GM19239 (cell line): Measurements from ENCODE around the gene C15orf39.

Experiments
- DNase-seq: peaks from one replicate; pipeline ENCODE4 v3.0.0; 2011; ENCODE audit warnings: low spot score; ENCODE audit not compliant: insufficient read length
- FAIRE-seq: peaks from 2 replicates; lab custom pipeline; 2011; peaks lifted over from hg19 to GRCh38; lab: Jason Lieb, UNC

C15orf39 gene

DNA sequence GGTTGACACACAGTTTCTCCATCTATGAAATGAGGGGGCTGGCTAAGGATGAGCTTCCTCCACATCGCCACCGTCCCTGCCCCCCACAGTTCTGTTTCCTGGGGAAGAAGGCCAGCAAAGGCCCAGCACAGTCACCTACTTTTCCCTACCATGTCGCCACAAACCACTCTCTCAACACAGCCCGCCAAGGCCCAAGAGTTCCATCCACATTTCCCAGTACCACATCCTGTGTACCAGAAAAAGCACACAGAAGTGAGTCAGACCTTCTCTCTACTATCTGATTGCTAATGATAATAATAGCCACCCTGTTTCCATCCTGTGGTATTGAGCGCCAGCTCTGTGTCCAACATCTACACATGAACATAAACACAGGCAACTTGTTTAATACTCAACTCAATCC is 30.3 kb upstream of the C15orf39 start:
- FAIRE-seq (peak; percentile 52), DNase-seq (no peak)

DNA sequence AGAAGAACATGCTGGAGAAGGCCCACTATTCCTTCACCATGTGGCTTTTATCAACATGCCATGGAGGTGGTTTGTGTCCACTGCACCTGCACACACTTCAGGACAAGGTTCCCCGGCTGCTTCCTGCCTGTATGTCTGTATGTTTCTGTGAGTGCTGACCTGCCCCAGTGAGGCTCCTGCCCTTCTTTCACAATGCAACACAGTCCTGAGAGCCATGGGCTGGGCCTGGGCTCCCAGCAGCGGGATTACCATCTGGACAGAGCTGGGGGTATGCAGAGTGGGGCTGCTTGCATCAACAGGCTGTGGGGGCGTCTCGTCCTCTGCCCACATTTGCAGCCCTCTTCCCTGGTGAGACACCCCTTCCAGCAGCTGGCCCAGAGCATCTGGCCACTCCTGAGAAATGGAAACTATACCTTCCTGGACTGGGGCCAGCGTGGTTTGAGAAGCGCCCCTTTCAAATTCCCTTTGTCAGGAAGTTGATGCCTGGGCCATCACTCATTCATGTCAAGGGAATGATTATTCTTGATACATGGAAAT is 29.3 kb upstream of the C15orf39 start:
- DNase-seq, result no peak
- no peak for FAIRE-seq

DNA sequence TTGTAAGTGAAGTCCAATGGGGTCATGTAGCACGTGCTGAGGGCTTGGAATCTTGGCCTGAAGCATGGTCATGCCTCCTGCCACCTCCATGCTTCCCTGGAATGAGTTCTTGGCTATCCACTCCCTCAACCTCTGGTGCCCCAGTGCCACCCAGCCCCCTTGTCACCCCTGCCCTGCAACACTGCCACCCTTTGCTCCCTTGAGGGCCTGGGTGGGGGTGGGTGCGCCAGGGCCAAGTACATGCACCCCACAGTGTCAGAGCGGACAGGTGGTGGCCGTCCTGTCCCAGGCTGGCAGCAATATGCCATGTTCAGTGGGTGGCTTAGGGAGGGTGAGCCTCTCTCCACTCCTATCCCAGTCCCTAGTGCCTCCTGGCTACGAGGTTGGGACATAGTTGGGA is 27.6 kb upstream of the C15orf39 start:
- no peak for DNase-seq
- FAIRE-seq, result no peak

DNA sequence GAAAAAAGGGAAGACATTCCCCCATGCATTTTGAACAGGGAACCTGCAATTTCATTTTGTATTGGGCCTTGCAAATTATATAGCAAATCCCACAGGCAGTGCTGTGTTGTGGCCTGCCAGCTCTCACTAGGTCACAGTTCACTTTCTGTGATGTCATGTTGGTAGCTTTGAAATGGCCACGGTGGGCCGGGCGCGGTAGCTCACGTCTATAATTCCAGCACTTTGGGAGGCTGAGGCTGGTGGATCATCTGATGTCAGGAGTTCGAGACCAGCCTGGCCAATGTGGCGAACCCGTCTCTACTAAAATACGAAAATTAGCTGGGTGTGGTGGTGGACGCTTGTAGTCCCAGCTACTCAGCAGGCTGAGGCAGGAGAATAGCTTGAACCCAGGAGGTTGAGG is 27.0 kb upstream of the C15orf39 start:
- FAIRE-seq (no peak), DNase-seq (no peak)

DNA sequence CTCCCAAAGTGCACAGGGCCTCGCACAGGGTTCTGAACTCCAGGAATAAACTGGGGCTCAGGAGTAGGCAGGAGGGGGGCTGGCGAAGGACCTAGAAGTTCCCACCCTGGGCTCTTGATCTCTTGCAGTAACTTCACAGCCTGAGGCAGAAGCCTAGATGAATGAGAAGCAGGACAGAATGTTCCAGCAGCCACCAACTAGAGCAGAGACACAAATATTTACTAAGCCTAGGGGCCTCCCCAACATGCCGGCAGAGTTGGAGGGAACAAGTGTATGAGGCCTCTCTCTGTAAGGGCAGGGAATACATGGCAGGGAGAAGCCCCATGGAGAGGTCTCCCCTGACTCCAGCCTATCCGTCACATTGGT is 25.3 kb upstream of the C15orf39 start:
- no peak for DNase-seq
- FAIRE-seq, result no peak

DNA sequence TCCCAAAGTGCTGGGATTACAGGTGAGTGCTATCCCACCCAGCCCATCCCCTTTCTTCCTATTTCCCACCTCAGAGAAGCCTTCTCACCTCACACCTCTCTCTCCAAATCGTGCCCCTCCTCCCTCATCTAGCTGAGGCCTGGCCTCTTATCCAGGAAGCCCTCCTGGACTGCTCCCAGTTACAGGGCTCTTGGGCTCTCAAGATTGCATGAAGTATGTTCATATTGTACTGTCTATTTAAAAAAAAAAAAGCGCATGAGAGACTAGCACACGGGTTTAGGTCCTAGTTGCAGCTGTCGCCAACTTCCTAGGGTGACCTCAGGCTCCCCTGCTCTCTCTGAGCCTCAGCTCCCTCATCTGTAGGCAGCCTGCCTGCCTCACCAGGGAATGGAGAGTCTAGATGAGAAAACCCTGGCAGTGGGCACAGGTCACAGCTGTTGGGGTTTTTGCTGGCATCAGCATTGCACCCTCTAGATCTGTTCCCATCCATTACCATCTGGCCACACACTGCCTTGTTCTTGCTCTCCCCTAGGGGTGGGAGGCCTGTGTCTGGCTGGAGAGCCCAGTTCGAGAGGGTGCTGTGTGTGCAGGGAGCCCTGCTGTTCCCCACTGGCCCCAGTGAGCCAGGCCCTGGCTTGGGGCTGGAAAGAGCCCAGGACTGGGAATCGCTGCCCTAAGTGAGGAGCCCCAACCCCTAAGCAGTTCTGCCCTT is 24.2 kb upstream of the C15orf39 start:
- FAIRE-seq, result no peak

DNA sequence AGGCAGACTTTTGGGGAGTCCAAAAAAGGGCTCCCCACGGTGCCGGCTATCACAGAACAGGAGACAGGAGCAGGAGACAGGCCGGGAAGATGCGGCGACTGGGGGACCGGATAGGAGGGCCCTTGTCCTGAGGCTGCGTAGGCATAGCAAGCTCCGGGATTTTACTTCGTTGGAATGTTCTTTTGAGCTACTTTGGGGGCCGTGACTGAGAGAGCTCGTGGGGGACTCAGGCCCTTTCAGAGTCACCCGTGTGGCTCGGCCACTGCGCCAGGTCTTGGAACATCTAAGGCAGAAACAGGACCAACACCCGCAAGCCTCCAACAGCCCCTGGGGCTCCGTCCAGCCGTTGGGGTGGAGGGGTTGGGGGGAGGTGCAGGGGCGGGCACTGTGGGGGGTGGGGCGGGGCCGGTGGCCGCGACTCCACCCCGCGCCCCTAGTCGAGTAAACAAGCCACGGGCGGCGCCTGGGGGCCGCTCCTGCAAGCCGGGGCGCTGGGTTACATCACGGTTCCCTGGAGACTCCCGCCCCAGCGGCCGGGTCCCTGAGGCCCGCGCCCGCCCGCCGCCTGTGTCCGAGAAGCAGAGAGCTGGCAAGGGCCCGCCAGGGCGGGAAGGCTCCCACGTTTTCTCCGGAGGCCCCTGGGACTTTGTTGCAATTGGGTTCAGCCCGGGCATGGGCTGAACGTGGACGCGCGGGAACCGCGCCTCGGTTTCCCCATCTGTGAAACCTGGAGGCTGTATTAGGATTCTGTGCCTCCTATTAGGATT is 23.3 kb upstream of the C15orf39 start:
- FAIRE-seq, result no peak

More for the DNA sequence above, 24.2 kb upstream of the C15orf39 start:
- no peak for DNase-seq

DNA sequence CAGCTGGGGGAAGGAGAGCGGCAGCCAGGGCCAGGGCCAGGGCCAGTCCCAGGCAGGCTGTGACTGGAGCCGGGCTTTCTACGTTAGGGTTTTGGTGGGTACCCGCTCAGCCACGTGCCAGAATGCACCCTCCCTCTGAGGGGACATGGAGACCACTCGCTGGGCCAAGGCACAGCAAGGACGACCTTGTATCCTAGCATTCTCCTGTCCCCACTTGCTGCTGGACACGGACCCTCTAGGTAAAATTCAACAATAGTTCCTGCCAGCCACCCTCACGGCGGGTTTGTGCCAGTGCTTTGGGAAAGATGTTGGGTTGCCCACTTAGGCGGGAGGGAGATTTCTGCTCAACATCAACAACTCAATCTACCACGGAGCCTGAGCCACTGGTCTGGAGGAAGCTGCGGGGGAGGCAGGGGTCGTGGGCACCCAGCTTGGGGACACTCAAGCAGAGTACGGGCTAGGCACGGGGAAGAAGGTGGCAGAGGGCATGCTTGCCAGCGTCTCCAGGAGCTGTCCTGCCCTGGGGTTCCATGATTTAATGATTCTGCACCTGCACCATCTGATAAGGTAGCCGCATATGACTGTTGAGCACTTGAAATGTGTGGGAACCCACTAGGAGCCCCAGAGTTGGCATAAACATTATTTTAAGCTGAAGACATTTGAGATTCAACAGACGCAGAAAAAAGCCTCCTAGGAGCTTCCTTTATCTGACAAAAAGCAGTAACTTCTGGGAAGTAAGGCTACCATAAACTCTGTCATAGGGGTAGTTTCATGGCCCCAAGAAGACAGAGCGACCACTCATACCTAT is 22.5 kb upstream of the C15orf39 start:
- DNase-seq, result no peak
- no peak for FAIRE-seq

More for the DNA sequence above, 23.3 kb upstream of the C15orf39 start:
- no peak for DNase-seq

DNA sequence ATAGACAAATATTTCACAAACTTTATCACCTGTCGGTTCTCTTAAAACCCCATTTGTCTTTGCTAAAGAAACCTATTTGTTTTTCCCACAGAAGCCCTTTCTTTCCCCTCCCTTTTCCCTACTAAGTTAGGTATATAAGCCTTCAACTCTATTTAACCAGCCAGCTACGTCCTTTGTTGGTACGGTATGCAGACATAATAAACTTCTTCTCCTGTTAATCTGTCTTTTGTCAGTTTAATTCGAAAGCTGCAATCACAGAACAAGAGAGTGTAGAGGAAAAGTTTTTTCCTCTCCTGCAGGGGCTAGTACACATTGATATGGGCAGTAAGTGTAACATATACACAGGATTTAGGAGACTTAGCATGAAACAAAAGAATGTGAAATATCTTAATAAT is 21.9 kb upstream of the C15orf39 start:
- DNase-seq (no peak), FAIRE-seq (no peak)

DNA sequence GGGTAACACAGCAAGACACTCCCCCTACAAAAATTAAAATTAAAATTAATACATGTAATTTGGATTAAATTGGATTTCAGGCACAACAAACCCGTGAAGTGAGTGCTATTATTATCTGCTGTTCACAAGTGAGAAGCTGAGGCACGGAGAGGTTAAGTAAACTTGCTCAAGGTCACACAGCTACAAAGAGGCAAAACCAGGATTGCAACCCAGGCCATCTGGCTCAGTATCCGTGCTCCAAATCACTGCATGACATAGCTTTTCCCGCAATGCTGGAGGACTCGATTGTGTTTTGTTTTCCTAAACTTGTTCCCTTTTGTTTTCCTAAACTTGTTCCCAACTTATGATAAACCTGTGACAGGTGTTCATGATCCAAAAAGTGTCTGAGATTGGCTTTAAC is 19.9 kb upstream of the C15orf39 start:
- DNase-seq, result no peak
- FAIRE-seq, result no peak

DNA sequence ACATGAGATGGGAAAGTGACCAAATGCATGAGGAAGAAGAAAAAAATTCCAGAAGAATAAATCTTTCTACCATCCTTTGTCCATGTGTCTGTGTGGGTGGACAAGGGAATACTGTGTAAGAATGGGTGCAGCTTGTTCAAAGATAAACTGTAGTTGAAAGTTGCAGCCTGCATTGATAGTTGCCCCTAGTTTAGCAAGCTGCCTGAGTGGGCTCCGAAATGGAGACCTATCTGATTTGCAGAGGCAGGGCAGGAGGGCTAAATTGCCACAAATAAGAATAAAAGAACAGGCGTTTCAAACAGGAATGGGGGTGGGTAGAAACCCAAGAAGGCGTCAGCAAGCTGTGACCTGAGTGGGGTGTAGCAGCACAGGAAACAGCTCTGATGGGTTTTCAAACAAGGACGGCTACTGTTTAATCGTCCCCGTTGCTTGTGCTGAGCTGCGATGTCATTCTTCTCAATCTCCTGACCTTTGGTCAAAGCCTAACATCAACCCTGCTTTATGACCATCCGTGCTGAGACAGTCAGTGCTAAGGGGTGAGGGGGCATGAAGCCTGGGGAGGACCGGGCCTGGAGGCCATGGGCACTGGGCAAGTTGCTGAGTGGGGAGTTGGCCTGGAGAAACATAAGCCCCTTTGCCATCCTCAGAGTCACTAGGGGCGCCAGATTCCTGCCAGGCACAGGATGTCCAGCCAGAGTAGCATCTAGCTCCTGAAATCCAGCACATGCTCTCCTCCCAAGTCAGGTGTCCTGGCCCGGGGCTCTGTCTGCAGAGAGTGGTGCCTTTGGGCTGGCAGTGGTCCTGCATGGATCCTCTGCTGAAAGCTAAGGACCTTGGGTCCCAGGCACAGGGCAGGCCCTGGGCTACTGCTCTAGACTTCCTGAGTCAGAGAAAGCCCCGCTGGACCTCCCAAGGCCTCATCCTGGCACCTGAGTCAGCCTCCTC is 19.2 kb upstream of the C15orf39 start:
- no peak for DNase-seq
- no peak for FAIRE-seq

DNA sequence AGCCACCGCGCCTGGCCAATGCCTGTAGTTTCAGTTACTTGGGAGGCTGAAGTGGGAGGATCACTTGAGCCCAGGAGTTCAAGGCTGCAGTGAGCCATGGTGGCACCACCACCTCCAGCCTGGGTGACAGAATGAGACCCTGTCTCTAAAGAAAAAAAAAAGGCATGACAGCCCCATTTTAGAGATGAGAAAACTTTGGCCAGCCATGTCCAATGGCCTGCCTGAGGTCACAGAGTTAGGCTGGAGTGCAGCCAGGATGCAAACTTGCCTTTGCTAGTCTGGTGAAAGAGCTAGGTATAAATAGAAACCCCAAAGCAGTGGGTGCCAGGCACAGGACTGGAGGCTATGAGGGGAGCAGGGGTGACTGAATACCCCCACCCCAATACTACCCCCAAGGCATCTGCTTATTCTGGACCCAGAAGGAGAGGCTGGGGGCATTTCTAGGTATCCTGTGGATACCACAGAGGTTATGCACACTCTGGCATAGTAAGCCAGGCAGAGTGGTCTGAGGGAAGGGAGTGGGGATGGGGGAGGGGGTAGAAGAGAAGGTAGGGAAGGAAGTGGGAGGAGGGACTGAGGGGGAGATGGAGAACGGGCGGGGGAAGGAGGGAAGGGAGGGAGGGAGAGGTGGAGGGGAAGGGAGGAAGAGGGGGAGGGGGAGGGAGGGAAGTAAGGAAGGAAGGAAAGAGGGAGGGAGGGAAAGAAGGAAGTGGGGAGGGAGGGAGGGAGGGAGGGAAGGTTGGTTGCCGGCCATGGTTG is 16.2 kb upstream of the C15orf39 start:
- FAIRE-seq (no peak), DNase-seq (no peak)

DNA sequence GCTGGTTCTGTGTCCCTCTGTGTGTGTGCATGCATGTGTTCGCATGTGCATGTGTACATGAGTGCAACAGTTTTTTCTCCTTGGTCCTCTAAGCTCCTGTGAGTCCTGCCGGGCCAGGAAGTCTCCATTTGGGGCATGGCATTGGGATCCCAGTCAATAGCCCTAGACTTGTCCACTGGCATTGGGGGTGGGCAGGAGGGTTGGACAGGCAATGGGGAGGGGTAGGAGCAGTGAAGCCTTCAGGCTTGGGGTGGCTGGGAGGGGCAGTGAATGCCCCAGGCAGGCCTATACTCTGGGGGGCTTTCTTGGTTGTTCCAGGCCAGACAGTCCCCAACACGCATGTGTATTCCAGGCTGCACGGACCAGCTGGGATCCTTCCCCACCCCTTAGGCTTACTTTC is 15.6 kb upstream of the C15orf39 start:
- no peak for DNase-seq
- FAIRE-seq, result no peak

DNA sequence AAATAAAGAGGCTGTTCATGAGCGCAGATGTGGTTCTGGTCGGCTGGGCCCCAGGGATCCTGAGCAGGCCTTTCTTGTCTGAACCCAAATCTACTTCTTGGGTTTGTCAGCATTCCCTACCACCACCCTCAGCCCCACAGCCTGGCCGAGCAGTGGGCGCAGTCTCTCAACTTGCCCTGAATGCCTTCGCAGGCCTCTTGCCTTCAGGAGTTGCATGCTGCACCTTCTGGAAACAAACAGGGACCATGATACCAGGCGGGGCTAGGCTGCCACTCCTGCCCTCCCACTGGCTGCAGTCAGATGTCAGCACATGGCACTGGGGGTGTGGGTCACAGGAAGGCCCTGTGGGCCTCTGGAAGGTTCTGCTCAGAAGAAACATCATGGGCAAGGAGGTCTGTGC is 13.2 kb upstream of the C15orf39 start:
- no peak for FAIRE-seq

DNA sequence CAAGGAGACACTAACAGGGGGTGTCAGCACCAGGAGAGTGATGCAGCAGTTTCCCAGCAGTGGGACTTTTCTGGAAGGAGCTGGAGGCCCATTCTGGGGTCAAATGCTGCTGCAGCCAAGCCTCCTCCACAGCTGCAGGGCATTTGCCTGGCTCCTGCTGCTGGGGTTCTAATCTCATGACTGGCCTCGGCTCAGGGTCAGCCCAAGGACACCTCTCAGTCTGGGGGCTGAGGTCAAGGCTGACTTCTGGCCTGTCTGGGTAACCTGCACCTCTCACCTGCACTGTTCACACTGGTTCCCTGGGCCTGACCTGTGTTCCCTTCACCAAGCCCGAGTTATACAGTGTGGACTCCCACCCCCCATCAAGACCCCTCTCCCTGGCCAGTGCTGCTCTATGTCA is 10.4 kb upstream of the C15orf39 start:
- DNase-seq (no peak), FAIRE-seq (no peak)

More for the DNA sequence above, 13.2 kb upstream of the C15orf39 start:
- no peak for DNase-seq

DNA sequence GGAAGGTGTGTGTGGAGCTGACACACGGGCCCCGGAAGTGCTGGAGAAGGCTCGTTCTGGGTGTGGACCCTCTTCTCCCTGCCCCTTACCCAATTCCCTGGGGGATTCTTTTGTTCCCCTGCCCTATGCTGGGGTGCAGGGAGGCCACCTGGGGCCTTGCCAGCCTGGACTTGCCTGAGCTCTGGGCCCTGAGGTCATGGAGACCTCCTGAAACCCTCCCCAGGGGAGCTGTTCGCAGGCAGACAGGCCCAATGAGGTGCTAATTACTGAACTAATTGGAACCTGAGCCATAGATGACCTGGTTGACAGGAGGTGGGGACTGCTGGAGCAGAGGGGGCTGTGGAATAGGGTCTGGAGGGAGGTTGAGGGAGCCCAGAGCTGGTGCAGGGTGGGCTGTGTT is 9.4 kb upstream of the C15orf39 start:
- DNase-seq (no peak), FAIRE-seq (no peak)

DNA sequence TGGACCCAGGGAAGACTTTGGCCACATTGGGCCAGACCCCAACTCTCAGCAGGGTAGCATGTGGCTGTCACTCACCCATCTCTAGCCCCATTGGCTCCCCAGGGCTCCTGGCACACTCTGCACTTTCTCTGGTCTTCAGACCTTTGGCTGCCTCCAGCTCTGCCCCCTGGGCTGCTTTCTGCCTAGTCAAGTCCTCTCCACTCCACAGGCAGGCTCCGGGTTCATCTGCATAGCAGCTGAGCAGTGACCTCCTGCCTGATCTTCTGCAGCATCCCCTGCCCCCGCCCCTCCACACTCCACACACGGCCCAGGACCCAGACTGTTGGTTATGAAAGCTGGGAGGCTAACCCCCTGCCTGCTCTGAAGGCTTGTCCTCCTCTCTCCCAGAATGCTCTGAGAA is 8.4 kb upstream of the C15orf39 start:
- FAIRE-seq, result no peak

DNA sequence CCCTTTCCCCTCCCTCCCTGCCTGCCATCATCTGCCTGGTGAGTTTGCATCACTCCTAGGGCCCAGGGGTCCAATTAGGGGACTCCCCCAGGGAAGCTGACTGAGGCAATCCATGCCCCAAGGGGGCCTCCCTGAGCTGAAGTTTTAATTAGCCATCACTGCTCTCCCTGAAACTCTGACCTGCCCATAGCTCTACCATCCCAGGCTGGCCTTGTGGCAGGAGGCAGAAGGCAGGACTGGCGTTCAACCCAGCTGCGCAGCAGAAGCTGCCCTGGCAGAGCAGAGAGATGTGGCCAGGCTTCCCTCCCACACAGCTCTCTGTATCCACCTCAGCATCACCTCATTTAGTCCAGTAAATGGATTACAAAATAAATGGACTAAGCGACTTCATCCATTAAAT is 7.7 kb upstream of the C15orf39 start:
- DNase-seq, result no peak
- FAIRE-seq, result no peak

More for the DNA sequence above, 8.4 kb upstream of the C15orf39 start:
- DNase-seq, result no peak

DNA sequence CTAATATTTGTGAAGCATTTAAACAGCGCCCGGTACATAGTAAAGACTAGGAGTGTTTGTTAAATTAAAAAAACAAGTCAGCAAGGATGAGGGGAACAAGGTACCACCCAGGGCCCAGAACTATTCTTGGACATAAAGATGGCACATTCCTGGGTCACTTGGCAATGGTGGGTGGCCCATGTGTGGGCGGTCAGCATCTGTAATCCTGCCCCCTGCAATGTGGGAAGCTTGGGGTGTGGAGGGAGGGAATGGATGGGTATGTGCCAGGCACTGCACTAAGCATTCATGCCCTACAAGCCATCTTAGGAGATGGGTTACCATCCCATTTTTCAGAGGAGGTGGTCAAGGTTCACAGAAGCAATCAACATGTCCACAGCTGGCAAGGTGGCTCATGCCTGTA is 7.3 kb upstream of the C15orf39 start:
- no peak for FAIRE-seq
- no peak for DNase-seq
